DND-41 (cell line): Measurements from ENCODE around the gene TBC1D2B.
"Not testable (repeated sequence)": the region's sequence is repeated elsewhere in the genome, so short reads cannot be mapped to it uniquely, and the experiment has no call there.

Source experiments
- CTCF ChIP-seq: IDR thresholded peaks from 2 replicates; pipeline ENCODE4 v1.5.1; 2012; ENCODE audit warnings: borderline replicate concordance, low read length, moderate library complexity, mild to moderate bottlenecking; ENCODE audit not compliant: poor library complexity, severe bottlenecking; ENCODE audit errors: extremely low read depth
- EZH2 ChIP-seq: IDR thresholded peaks from 3 replicates; pipeline ENCODE4 v1.6.1; 2012; ENCODE audit warnings: borderline replicate concordance, low read depth, mild to moderate bottlenecking, moderate library complexity, low read length, inconsistent platforms; ENCODE audit not compliant: severe bottlenecking

- TF ChIP-seq CTCF, EZH2: not testable (repeated sequence)
These were observed 104.8 kb downstream of the TBC1D2B start for GRCh38 chr15:77972706-77973105.
